HEK293T (cell line): ENCODE measurements around the gene ENAH.
"Not testable (repeated sequence)": the region's sequence is repeated elsewhere in the genome, so short reads cannot be mapped to it uniquely, and the experiment has no call there.

Experiments
- CTCF ChIA-PET: fragments of 350-600 bp; formaldehyde crosslinking; extraction: SDS; loops from one replicate; lab custom pipeline; 2021; ENCODE audit warnings: antibody characterized with exemption, inconsistent platforms; lab: Yijun Ruan, JAX
- POLR2A ChIA-PET: fragments of 350-600 bp; formaldehyde crosslinking; extraction: SDS; loops from one replicate; lab custom pipeline; 2020; ENCODE audit warnings: antibody characterized with exemption, inconsistent platforms; lab: Yijun Ruan, JAX
- DNase-seq: peaks from one replicate; pipeline ENCODE4 v3.0.0; 2012; ENCODE audit warnings: mixed read lengths; ENCODE audit errors: extremely low spot score
- ARNT ChIP-seq: fragments of 450-650 bp; IDR thresholded peaks from 2 replicates; pipeline ENCODE4 v1.6.1; 2017; ENCODE audit warnings: mild to moderate bottlenecking
- BHLHE40 ChIP-seq: fragments of 450-650 bp; IDR thresholded peaks from 2 replicates; pipeline ENCODE4 v1.6.1; 2016; ENCODE audit warnings: mild to moderate bottlenecking, moderate library complexity, borderline replicate concordance
- CTBP1 ChIP-seq: fragments of 450-650 bp; IDR thresholded peaks from 2 replicates; pipeline ENCODE4 v1.6.1; 2016; ENCODE audit warnings: borderline replicate concordance
- ELF4 ChIP-seq: fragments of 450-650 bp; IDR thresholded peaks from 2 replicates; pipeline ENCODE4 v1.6.1; 2017; ENCODE audit warnings: antibody characterized with exemption
- FOXA1 ChIP-seq: fragments of 450-650 bp; IDR thresholded peaks from 2 replicates; pipeline ENCODE4 v1.6.1; 2016; ENCODE audit warnings: mild to moderate bottlenecking
- FOXK2 ChIP-seq: fragments of 450-650 bp; IDR thresholded peaks from 2 replicates; pipeline ENCODE4 v1.6.1; 2016; ENCODE audit warnings: mild to moderate bottlenecking
- FOXM1 ChIP-seq: fragments of 450-650 bp; IDR thresholded peaks from 2 replicates; pipeline ENCODE4 v1.6.1; 2017; ENCODE audit warnings: mild to moderate bottlenecking, borderline replicate concordance
- HDGF ChIP-seq: fragments of 450-650 bp; IDR thresholded peaks from 2 replicates; pipeline ENCODE4 v1.6.1; 2017; ENCODE audit warnings: antibody characterized with exemption, borderline replicate concordance
- L3MBTL2 ChIP-seq: fragments of 450-650 bp; conservative IDR thresholded peaks from 2 replicates; pipeline ENCODE4 v1.6.1; 2016; ENCODE audit warnings: mild to moderate bottlenecking
- LEF1 ChIP-seq: fragments of 450-650 bp; IDR thresholded peaks from 2 replicates; pipeline ENCODE4 v1.6.1; 2017; ENCODE audit warnings: mild to moderate bottlenecking, borderline replicate concordance
- NFRKB ChIP-seq: fragments of 450-650 bp; IDR thresholded peaks from 2 replicates; pipeline ENCODE4 v1.6.1; 2016; ENCODE audit warnings: mild to moderate bottlenecking, moderate library complexity
- PKNOX1 ChIP-seq: fragments of 450-650 bp; IDR thresholded peaks from 2 replicates; pipeline ENCODE4 v1.6.1; 2016
- SP1 ChIP-seq: fragments of 450-650 bp; IDR thresholded peaks from 2 replicates; pipeline ENCODE4 v1.6.1; 2017
- SUZ12 ChIP-seq: fragments of 450-650 bp; IDR thresholded peaks from 2 replicates; pipeline ENCODE4 v1.6.1; 2016; ENCODE audit warnings: mild to moderate bottlenecking
- TARDBP ChIP-seq: fragments of 450-650 bp; IDR thresholded peaks from 2 replicates; pipeline ENCODE4 v1.6.1; 2016
- ZNF384 ChIP-seq: fragments of 450-650 bp; IDR thresholded peaks from 2 replicates; pipeline ENCODE4 v1.6.1; 2016

Gene ENAH

GRCh38 chr1:225520587-225521227, 132.2 kb downstream of the ENAH start:
- TF ChIP-seq FOXA1 (no peak), BHLHE40 (no peak), L3MBTL2 (no peak), ZNF384 (no peak), LEF1 (no peak), ELF4 (no peak), ARNT (no peak), NFRKB (no peak), SP1 (no peak), HDGF (no peak), CTBP1 (no peak), FOXM1 (no peak), FOXK2 (no peak), SUZ12 (no peak), TARDBP (no peak), PKNOX1 (no peak)
- CTCF ChIA-PET, result interaction anchor here (0.6 to 1.3 kb wide), 2 partner anchors 39 to 252 kb away, joined by 3 read pairs; no protein-coding TSS in a partner anchor
- DNase-seq, result no peak
- POLR2A ChIA-PET, result interaction anchor here (1.6 kb wide), 1 partner anchor 134 kb away, joined by 3 read pairs; no protein-coding TSS in a partner anchor

GRCh38 chr1:225519166-225519863, 133.6 kb downstream of the ENAH start:
- no peak for DNase-seq
- no peak for TF ChIP-seq NFRKB
- no peak for TF ChIP-seq ARNT
- no peak for TF ChIP-seq HDGF
- no peak for TF ChIP-seq FOXK2
- no peak for TF ChIP-seq SP1
- no peak for TF ChIP-seq FOXM1
- TF ChIP-seq BHLHE40, result no peak
- no peak for TF ChIP-seq ZNF384
- TF ChIP-seq FOXA1, result no peak
- no peak for TF ChIP-seq LEF1
- no peak for TF ChIP-seq PKNOX1
- TF ChIP-seq CTBP1, result no peak
- TF ChIP-seq SUZ12, result no peak
- ChIA-PET POLR2A (no interaction called here), CTCF (no interaction called here)

- POLR2A ChIA-PET, result interaction anchor here (0.8 kb wide), 1 partner anchor 137 kb away, joined by 3 read pairs; no protein-coding TSS in a partner anchor
- no peak for TF ChIP-seq TARDBP
- no peak for DNase-seq
- CTCF ChIA-PET, result interaction anchor here (1.0 to 1.5 kb wide), 3 partner anchors 9 to 18 kb away, joined by 3 to 6 read pairs (median 4); no protein-coding TSS in a partner anchor
These were observed 135.2 kb downstream of the ENAH start for GRCh38 chr1:225517697-225518096.

GRCh38 chr1:225517221-225517620, 135.7 kb downstream of the ENAH start:
- CTCF ChIA-PET, result interaction anchor here (1.0 to 1.5 kb wide), 3 partner anchors 8 to 18 kb away, joined by 3 to 6 read pairs (median 4); no protein-coding TSS in a partner anchor
- DNase-seq, result no peak
- TF ChIP-seq SP1, result no peak
- TF ChIP-seq FOXA1, result no peak
- no peak for TF ChIP-seq L3MBTL2
- no peak for TF ChIP-seq TARDBP
- no peak for TF ChIP-seq PKNOX1
- POLR2A ChIA-PET, result interaction anchor here (0.8 kb wide), 1 partner anchor 138 kb away, joined by 3 read pairs; no protein-coding TSS in a partner anchor

- ChIA-PET POLR2A (no interaction called here), CTCF (no interaction called here)
- TF ChIP-seq TARDBP (no peak), ARNT (no peak), FOXK2 (no peak), PKNOX1 (no peak), SUZ12 (no peak), ZNF384 (no peak), L3MBTL2 (no peak), HDGF (no peak), FOXA1 (no peak), FOXM1 (no peak), SP1 (no peak)
- DNase-seq, result no peak
These were observed 138.2 kb downstream of the ENAH start for GRCh38 chr1:225514671-225515081.

GRCh38 chr1:225513576-225513975, 139.3 kb downstream of the ENAH start:
- POLR2A ChIA-PET, DNase-seq: not testable (repeated sequence)
- CTCF ChIA-PET, result interaction anchor here (0.5 kb wide), 1 partner anchor 299 kb away, joined by 3 read pairs; no protein-coding TSS in a partner anchor
